ENCODE measurements around the gene LLGL1.

- TF ChIP-seq EZH2 (IDR thresholded peaks at IDR 0.05; ENCODE audit: low read depth) (no peak), CTCF (conservative IDR thresholded peaks at IDR 0.05) (no peak)
These were observed 56.4 kb downstream of the LLGL1 start for GRCh38 chr17:18281788-18282187.

All from PC-9 (cell line).